ENCODE measurements around the gene ITIH5. TPM values are rescaled to one million over a fixed set of nuclear protein-coding genes. Genes with fewer than 3 reads are reported as not detected.

The ITIH5 gene
- total and polyA plus RNA-seq, 2 of the 8 experiments (the other 6 are each of a cell fraction or from before 2014, with no cell fraction given): 5.8 to 7.6 TPM

- H2BK20ac ChIP-seq (ENCODE audit: low read length): no peak overlapping the region
- H3K9me3 ChIP-seq (ENCODE audit: insufficient read depth in 2 of 2, low read depth in 1 of 2, low read length in 1 of 2): peaks cover 3 to 13% of the 10 kb centered on the region in 2 experiments; a peak in 3 of 4 replicates
- no peak overlapping the region for H4K5ac ChIP-seq (ENCODE audit: insufficient read length, low read depth, low read length)
- H3K56ac ChIP-seq (replicated peaks; ENCODE audit: insufficient read length, low read depth, low read length): no peak overlapping the region
- no peak overlapping the region for H3K27ac ChIP-seq (ENCODE audit: low read depth, low read length)
- no peak overlapping the region for H4K8ac ChIP-seq (ENCODE audit: extremely low read depth, insufficient read depth, low read length)
- no peak overlapping the region for H2BK5ac ChIP-seq (ENCODE audit: low read depth, low read length)
- ChIA-PET POLR2A (ENCODE audit: partially characterized antibody) (no interaction called here), CTCF (ENCODE audit: partially characterized antibody) (interaction anchor here (0.5 to 0.8 kb wide), 3 partner anchors 12 to 1358 kb away, joined by 3 read pairs; no protein-coding TSS in a partner anchor)
- no peaks in the 10 kb centered on the region for H3K23me2 ChIP-seq (ENCODE audit: low read depth, low read length)
- H2AFZ ChIP-seq (ENCODE audit: low read length): no peak overlapping the region
- no peak for DNase-seq (ENCODE audit: low read depth in 1 of 2, low spot score in 2 of 2)
- no peak overlapping the region for H2BK12ac ChIP-seq (ENCODE audit: low read depth, low read length)
- FAIRE-seq: no peak
- H2AK5ac ChIP-seq (ENCODE audit: low read depth, low read length): no peak overlapping the region
- WGBS, 2 experiments (ENCODE audit: extremely low coverage in 1 of 2, insufficient coverage in 1 of 2, insufficient read length in 1 of 2, insufficient replicate concordance in 2 of 2, low coverage in 1 of 2, low lambda C conversion rate in 2 of 2, missing lambda C conversion rate in 1 of 2): 87% methylated on average over 3 of the region's 3 CpGs; no CpG with 5 or more reads in 1 of the 2 experiments
- H3K4ac ChIP-seq (replicated peaks; ENCODE audit: insufficient read length, low read depth, low read length): no peak overlapping the region
- H3K4me2 ChIP-seq (ENCODE audit: insufficient read depth in 1 of 2, low read depth in 2 of 2, low read length in 2 of 2): no peak overlapping the region
- H3K79me2 ChIP-seq (ENCODE audit: control insufficient read depth in 1 of 2, insufficient read depth in 2 of 2, low read length in 2 of 2): no peaks in the 10 kb centered on the region
- H3K9ac ChIP-seq (replicated peaks in 1 of 4; ENCODE audit: extremely low read depth in 1 of 4, low read depth in 3 of 4, low read length in 3 of 4): no peak overlapping the region
- no peak overlapping the region for H3K4me3 ChIP-seq (ENCODE audit: extremely low read depth in 1 of 4, insufficient read depth in 2 of 4, low read depth in 3 of 4, low read length in 4 of 4)
- H3K4me1 ChIP-seq (replicated peaks in 1 of 4; ENCODE audit: control insufficient read depth in 3 of 4, insufficient read depth in 4 of 4, low read length in 3 of 4): no peaks in the 10 kb centered on the region
- H4K20me1 ChIP-seq (replicated peaks in 1 of 2; ENCODE audit: control insufficient read depth in 1 of 2, insufficient read depth in 2 of 2, low read length in 2 of 2): no peaks in the 10 kb centered on the region
- no peaks in the 10 kb centered on the region; a peak in 1 of 8 replicates for H3K36me3 ChIP-seq (ENCODE audit: control insufficient read depth in 2 of 4, insufficient read depth in 4 of 4, low read length in 3 of 4)
- no peaks in the 10 kb centered on the region for H3K27me3 ChIP-seq (replicated peaks in 1 of 4; ENCODE audit: control insufficient read depth in 3 of 4, extremely low read depth in 1 of 4, insufficient read depth in 3 of 4, low read length in 3 of 4)
- no peak overlapping the region for H3K14ac ChIP-seq (ENCODE audit: insufficient read length)
- H3K18ac ChIP-seq (ENCODE audit: extremely low read depth, low read length): no peak overlapping the region
- no peaks in the 10 kb centered on the region for H3K79me1 ChIP-seq (ENCODE audit: low read depth, low read length)
- H2BK15ac ChIP-seq (ENCODE audit: low read length): no peak overlapping the region
- H4K91ac ChIP-seq (replicated peaks; ENCODE audit: insufficient read length, low read length): no peak overlapping the region
- H3K23ac ChIP-seq (ENCODE audit: insufficient read length): no peak overlapping the region
- H2BK120ac ChIP-seq (replicated peaks; ENCODE audit: low read depth, low read length): no peak overlapping the region
- TF ChIP-seq NANOG (IDR thresholded peaks at IDR 0.05; ENCODE audit: insufficient read depth, low read depth, low read length, poor library complexity, severe bottlenecking) (no peak), POLR2A (IDR thresholded peaks at IDR 0.05; ENCODE audit: control extremely low read depth in 1 of 2, low read depth in 2 of 2, low read length in 2 of 2) (no peak), HDAC2 (IDR thresholded peaks at IDR 0.05; ENCODE audit: borderline replicate concordance in 1 of 2, low read depth in 2 of 2, low read length in 2 of 2) (no peak), YY1 (IDR thresholded peaks at IDR 0.05; ENCODE audit: low read depth, low read length) (no peak), FOSL1 (IDR thresholded peaks at IDR 0.05; ENCODE audit: insufficient read depth, low read depth, low read length) (no peak)
These were observed 153.3 kb downstream of the ITIH5 start for GRCh38 chr10:7513455-7513854.

Measured in H1 (cell line).